HG03280 (cell line): Measurements from ENCODE around the gene GDPD4.

Experiments
- ATAC-seq: cut with Tn5 transposase; IDR thresholded peaks from one replicate; pipeline ENCODE4 v1.9.1; 2021; ENCODE audit warnings: mild to moderate bottlenecking, moderate library complexity; ENCODE audit not compliant: unreplicated experiment

GDPD4 gene

DNA sequence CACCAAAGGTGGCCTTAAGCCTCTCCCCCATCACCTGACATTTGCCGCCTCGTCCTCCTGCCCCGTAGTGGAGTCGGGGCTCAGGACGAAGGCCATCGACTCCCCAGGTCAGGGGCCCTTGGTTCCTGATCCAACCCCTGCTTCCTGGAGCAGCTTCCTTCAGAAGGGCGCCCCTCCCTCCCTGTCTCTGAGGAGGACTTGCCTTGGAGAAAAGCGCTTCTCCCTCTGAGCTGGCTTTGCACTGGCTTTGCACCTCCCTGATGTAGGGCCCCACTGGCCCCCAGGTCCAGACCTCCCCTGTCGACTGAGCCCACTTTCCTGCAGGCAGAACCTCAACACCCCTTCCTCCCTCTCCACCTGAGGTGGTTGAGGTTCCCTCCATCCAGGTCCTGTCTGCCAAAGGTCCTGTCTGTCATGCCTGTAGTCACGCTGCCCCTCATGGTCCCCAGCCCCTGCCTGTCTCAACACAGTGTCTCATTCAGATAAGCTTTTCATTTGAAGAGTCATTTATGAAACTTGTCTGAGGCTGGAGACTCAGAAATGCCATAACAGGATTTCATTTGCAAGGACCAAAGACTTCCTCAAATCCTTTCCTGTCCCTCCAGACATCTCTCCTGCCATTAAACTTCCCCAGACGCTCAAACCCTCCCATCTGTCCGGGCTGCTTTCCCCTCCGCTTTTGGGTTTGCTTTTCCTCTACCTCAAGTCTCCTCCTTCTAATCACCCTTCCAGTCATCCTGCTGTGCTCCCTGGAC, 95.0 kb downstream of the GDPD4 start:
- ATAC-seq, result no peak

DNA sequence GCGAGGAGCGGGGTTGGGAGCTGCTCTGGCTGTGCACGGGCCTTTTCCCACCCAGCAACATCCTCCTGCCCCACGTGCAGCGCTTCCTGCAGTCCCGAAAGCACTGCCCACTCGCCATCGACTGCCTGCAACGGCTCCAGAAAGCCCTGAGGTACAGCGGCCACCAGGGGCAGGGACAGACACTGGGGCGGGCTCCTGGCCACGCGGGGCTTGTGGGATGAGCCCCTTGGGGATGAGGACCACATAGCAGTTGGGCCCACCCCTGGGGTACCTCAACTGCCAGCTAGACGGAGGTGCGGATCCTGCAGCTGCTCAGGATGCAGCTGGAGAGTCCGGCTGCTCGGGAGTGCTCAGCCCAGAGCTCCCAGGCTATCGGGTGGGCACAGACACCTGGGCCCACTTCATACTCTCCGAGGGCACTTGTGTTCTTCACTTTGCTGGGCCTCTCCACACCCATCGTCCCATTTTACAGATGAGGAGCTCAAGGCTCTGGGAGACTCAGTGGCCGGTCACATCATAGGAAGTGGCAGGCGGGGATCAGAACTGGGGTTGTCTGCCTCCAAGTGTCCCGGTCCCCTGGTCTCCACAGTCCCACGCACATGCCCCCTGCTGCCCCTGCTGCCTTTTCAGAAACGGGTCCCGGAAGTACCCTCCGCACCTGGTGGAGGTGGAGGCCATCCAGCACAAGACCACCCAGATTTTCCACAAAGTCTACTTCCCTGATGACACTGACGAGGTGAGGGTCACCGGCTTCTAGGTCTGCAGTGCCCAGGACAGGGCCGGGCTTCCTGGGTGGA, 95.8 kb downstream of the GDPD4 start:
- no peak for ATAC-seq

- ATAC-seq, result no peak
Measured at GRCh38 chr11:77204754-77205466, 96.6 kb downstream of the GDPD4 start.

GRCh38 chr11:77203901-77204753, 97.4 kb downstream of the GDPD4 start:
- ATAC-seq, result no peak

GRCh38 chr11:77202941-77203900, 98.3 kb downstream of the GDPD4 start:
- ATAC-seq, result no peak

DNA sequence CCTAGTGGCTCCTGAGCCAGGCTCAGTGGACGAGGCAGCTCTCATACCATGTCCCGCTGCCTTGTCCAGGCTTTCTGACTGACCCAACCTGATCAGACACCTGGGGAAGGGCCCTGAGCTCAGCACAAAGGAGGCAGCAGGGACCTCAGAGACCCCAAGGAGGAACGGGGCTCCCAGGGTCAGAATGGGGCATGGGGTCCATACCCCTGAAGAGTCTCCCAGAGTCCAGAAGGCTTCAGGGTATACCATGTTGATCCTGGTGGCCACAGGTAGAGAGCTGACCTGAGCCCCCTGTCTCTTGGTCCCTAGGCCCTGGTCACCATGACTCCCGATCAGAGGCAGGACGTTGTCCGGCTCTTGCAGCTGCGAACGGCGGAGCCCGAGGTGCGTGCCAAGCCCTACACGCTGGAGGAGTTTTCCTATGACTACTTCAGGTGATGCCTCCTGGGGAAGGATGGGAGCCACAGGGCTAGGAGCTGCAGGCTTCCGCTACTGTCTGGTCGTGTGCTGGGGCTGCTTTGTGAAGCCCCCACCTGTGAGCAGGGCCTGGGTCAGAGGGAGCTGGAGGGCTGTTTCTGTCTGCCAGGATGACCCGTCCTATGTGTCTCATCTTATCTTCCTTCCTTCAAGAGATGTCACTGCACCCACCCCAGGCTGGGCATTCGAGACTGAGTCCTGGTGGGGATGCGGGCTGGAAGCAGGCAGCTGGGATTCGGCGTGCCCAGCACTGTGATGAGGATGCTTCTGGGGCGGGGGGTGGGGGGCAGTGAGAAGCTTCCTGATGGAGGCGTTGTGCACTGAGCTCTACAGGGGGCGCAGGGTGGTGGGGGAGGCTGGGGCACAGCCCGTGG, 99.3 kb downstream of the GDPD4 start:
- no peak for ATAC-seq

DNA sequence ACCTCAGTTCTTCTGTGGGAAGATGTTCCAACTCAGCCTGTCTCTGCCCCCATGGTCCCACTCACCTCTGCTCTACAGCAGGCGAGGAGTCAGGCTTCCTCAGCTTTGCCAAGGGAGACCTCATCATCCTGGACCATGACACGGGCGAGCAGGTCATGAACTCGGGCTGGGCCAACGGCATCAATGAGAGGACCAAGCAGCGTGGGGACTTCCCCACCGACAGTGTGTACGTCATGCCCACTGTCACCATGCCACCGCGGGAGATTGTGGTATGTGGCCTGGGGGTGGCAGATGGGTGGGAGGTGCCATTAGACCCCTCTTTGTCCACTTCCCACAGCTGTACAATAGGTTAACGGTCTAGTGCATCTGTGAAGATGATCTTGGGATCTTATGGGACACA, 100.1 kb downstream of the GDPD4 start:
- no peak for ATAC-seq

DNA sequence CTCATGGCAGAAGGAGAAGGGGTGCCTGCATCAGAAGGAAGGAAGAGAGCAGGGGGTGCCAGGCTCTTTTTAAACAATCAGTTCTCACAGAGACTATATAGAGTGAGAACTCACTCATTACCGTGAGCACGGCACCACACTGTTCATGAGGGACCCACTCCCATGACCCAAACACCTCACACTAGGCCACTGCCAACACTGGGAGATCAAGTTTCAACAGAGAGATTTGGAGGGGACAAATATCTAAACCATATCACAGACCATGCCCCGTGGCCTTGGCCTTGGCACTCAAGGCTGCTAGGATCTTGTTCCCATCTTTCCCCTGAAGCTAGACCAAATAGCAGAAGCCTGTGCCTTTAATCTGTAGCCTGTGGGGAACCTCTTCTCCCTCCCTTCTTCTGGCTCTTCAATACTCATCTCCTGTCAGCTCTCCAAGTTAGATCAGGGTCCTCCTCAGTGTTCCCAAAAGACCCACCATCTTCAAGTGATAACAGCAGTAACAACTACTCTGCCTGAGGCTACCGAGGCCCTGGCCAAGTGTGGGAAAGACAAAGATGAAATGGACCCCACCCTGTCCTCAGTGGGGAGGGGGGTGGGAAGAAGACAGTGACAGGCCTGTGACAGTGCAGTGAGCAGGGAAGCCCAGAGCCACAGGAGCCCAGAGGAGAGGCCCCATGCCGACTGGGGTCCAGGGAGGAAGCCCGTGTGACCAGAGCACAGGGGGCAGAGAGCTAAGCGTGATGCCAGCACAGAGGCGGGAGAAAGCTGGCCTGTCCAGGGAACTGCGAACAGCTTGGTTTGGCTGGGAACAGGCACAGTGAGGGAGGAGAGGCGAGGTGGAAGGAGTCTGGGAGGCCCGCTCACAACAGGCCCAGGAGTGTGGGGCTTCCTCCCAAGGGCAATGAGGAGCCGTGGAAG, 100.9 kb downstream of the GDPD4 start:
- ATAC-seq, result no peak

- no peak for ATAC-seq
Measured at GRCh38 chr11:77199137-77199745, 102.2 kb downstream of the GDPD4 start.

DNA sequence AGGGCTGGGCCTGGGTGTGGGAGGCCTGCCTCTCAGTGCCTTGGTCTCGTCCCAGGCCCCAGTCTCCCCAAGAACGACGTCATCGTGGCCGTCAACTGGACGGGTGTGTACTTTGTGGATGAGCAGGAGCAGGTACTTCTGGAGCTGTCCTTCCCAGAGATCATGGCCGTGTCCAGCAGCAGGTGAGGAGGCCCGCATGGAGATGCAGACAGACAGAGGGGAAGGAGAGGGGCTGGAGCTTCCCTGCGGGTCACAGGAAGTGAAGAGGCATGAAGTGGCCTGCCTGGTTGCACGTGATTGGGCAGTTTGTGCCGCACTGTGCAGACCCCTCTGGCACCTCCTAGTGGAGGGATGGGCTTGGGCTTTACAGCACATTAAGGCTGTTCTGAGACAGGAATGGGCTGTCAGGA, 103.0 kb downstream of the GDPD4 start:
- no peak for ATAC-seq

- no peak for ATAC-seq
Measured at GRCh38 chr11:77197626-77198320, 103.7 kb downstream of the GDPD4 start.

GRCh38 chr11:77196961-77197360, 104.5 kb downstream of the GDPD4 start:
- ATAC-seq, result no peak

GRCh38 chr11:77195071-77195755, 106.3 kb downstream of the GDPD4 start:
- ATAC-seq, result no peak

GRCh38 chr11:77193911-77194830, 107.3 kb downstream of the GDPD4 start:
- ATAC-seq, result no peak

GRCh38 chr11:77193167-77193566, 108.3 kb downstream of the GDPD4 start:
- no peak for ATAC-seq
